ENCODE results near the gene PROK1. TPM values are rescaled to one million over a fixed set of nuclear protein-coding genes. Genes with fewer than 3 reads are reported as not detected.

PROK1 gene
- total RNA-seq, 1 experiment from 2014 or later: 0.22 TPM

DNA sequence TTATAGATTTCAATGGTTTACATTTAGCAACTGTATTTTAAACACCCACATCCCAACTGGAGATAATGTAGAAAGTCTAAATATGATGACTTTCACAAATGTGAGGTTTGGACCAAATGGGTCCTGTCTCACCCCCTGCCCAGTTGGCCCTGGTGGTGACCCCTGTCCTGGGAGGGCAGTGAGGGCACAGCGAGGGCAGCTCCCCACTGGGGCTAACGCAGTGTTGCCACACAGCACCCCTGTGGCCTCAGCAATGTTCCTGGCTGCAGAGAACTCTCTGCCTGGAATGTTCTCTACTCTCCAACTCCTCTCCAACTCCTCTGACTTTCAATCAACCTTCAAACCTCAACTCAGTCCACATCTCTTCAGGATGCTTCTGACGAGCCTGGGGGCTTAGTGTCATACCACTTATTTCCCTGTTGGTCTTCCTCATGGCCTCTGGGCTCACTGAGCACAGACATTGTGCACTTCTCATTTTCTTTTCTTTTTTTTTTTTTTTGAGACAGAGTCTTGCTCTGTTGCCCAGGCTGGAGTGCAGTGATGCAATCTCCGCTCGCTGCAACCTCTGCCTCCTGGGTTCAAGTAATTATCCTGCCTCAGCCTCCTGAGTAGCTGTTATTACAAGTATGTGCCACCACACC, 42.2 kb downstream of the PROK1 start:
- no peaks in the 10 kb centered on the region for H3K36me3 ChIP-seq (ENCODE audit: control insufficient read depth in 1 of 2, insufficient read depth in 2 of 2, low read length in 2 of 2)
- ChIA-PET CTCF (interaction anchor here (0.7 to 9.3 kb wide), 3 partner anchors 21 to 290 kb away, joined by 3 to 203 read pairs (median 3); no protein-coding TSS in a partner anchor), POLR2A (no interaction called here), RAD21 (ENCODE audit: low non-redundant PET in 1 of 2, low total read pairs in 2 of 2, uncharacterized antibody in 2 of 2, unreplicated experiment in 2 of 2) (no interaction called here)
- H3K27me3 ChIP-seq (ENCODE audit: insufficient read depth, low read length): no peaks in the 10 kb centered on the region
- H3K9me3 ChIP-seq (ENCODE audit: control insufficient read depth in 1 of 2, insufficient read depth in 1 of 2, low read depth in 1 of 2, low read length in 2 of 2): no peaks in the 10 kb centered on the region
- H3K4me2 ChIP-seq (ENCODE audit: low read length): no peak overlapping the region
- no TSS peak for BruUV-seq (replicated peaks)
- H3K9me2 ChIP-seq (ENCODE audit: insufficient read depth): no peaks in the 10 kb centered on the region
- H3K4me3 ChIP-seq (replicated peaks in 1 of 2; ENCODE audit: low read depth in 1 of 2, low read length in 2 of 2): no peak overlapping the region
- no peak overlapping the region for H2AFZ ChIP-seq (ENCODE audit: low read depth, low read length, poor library complexity, severe bottlenecking)
- H4K20me1 ChIP-seq (ENCODE audit: insufficient read depth): no peaks in the 10 kb centered on the region
- no peak for TF ChIP-seq RAD21 (IDR thresholded peaks at IDR 0.05; ENCODE audit: low read depth)
- intact Hi-C loops (cut with micrococcal nuclease): no loop called here
- no peaks in the 10 kb centered on the region for H3K79me2 ChIP-seq (ENCODE audit: insufficient read depth, low read length)
- no peak overlapping the region for H3K27ac ChIP-seq (ENCODE audit: low read depth, low read length)
- H3K4me1 ChIP-seq (ENCODE audit: control insufficient read depth in 1 of 2, insufficient read depth in 2 of 2, low read length in 2 of 2): no peaks in the 10 kb centered on the region; a peak in 1 of 4 replicates
- no peak for DNase-seq (ENCODE audit: low read depth, low spot score)
- no peak overlapping the region for H3K9ac ChIP-seq (ENCODE audit: low read length)
- no peak for ATAC-seq

DNA sequence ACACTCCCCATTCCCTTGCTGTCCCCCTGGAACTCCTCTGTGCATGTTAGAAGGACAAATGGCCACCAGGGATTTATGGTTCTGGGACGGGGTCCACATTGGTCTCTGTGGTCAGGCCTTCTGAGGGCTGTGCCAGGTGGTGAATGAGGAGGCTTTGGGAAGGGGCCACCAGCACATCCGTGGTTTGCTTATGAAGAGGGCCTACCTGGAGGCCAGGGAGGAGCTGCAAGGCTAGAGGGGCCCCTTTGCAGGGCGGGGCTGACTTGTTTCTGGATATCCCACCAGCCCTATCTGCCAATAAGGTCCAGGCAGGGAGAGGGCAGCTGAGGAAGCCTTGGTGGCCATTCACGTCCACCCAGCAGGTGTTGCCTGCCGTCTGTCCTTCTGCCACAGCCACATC, 43.1 kb downstream of the PROK1 start:
- H3K9me2 ChIP-seq (ENCODE audit: insufficient read depth): no peaks in the 10 kb centered on the region
- no peak overlapping the region for H3K9ac ChIP-seq (ENCODE audit: low read length)
- ATAC-seq: no peak
- H3K4me3 ChIP-seq (replicated peaks in 1 of 2; ENCODE audit: low read depth in 1 of 2, low read length in 2 of 2): no peak overlapping the region
- no peaks in the 10 kb centered on the region for H3K36me3 ChIP-seq (ENCODE audit: control insufficient read depth in 1 of 2, insufficient read depth in 2 of 2, low read length in 2 of 2)
- no peaks in the 10 kb centered on the region for H3K27me3 ChIP-seq (ENCODE audit: insufficient read depth, low read length)
- RAD21 ChIA-PET (ENCODE audit: low non-redundant PET in 1 of 2, low total read pairs in 2 of 2, uncharacterized antibody in 2 of 2, unreplicated experiment in 2 of 2): no interaction called here
- BruUV-seq (replicated peaks): no TSS peak
- no peak overlapping the region for H3K27ac ChIP-seq (ENCODE audit: low read depth, low read length)
- CTCF ChIA-PET: interaction anchor here (0.7 to 9.3 kb wide), 3 partner anchors 21 to 291 kb away, joined by 3 to 203 read pairs (median 3); no protein-coding TSS in a partner anchor
- no peaks in the 10 kb centered on the region for H3K9me3 ChIP-seq (ENCODE audit: control insufficient read depth in 1 of 2, insufficient read depth in 1 of 2, low read depth in 1 of 2, low read length in 2 of 2)
- no peak overlapping the region for H3K4me2 ChIP-seq (ENCODE audit: low read length)
- no peaks in the 10 kb centered on the region; a peak in 1 of 4 replicates for H3K4me1 ChIP-seq (ENCODE audit: control insufficient read depth in 1 of 2, insufficient read depth in 2 of 2, low read length in 2 of 2)
- POLR2A ChIA-PET: no interaction called here
- no peak overlapping the region for H2AFZ ChIP-seq (ENCODE audit: low read depth, low read length, poor library complexity, severe bottlenecking)
- H3K79me2 ChIP-seq (ENCODE audit: insufficient read depth, low read length): no peaks in the 10 kb centered on the region
- no peak for DNase-seq (ENCODE audit: low read depth, low spot score)
- no peaks in the 10 kb centered on the region for H4K20me1 ChIP-seq (ENCODE audit: insufficient read depth)
- TF ChIP-seq SIN3A (IDR thresholded peaks at IDR 0.05; ENCODE audit: low read depth) (no peak), YY1 (IDR thresholded peaks at IDR 0.05; ENCODE audit: extremely low read depth, insufficient replicate concordance, low read depth, low read length) (no peak), ELF1 (IDR thresholded peaks at IDR 0.05; ENCODE audit: borderline replicate concordance, low read depth) (no peak), SRF (IDR thresholded peaks at IDR 0.05; ENCODE audit: low read depth) (no peak), EGR1 (IDR thresholded peaks at IDR 0.05; ENCODE audit: low read depth) (no peak), SP1 (IDR thresholded peaks at IDR 0.05; ENCODE audit: low read depth) (no peak), POLR2A (IDR thresholded peaks at IDR 0.05; ENCODE audit: borderline replicate concordance, extremely low read depth, insufficient read depth, insufficient read length) (no peak), EZH2phosphoT487 (IDR thresholded peaks at IDR 0.05; ENCODE audit: borderline replicate concordance) (no peak)
- TF ChIP-seq, protein P1, sequence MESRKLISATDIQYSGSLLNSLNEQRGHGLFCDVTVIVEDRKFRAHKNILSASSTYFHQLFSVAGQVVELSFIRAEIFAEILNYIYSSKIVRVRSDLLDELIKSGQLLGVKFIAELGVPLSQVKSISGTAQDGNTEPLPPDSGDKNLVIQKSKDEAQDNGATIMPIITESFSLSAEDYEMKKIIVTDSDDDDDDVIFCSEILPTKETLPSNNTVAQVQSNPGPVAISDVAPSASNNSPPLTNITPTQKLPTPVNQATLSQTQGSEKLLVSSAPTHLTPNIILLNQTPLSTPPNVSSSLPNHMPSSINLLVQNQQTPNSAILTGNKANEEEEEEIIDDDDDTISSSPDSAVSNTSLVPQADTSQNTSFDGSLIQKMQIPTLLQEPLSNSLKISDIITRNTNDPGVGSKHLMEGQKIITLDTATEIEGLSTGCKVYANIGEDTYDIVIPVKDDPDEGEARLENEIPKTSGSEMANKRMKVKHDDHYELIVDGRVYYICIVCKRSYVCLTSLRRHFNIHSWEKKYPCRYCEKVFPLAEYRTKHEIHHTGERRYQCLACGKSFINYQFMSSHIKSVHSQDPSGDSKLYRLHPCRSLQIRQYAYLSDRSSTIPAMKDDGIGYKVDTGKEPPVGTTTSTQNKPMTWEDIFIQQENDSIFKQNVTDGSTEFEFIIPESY (IDR thresholded peaks at IDR 0.05; ENCODE audit: extremely low read depth, insufficient replicate concordance, low read length): no peak
- TF ChIP-seq, protein P2, sequence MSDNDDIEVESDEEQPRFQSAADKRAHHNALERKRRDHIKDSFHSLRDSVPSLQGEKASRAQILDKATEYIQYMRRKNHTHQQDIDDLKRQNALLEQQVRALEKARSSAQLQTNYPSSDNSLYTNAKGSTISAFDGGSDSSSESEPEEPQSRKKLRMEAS (IDR thresholded peaks at IDR 0.05): no peak
- intact Hi-C loops (cut with micrococcal nuclease): no loop called here

All from HCT116 (cell line).